ENCODE results near the gene CASKIN1. TPM values are rescaled to one million over a fixed set of nuclear protein-coding genes. Genes with fewer than 3 reads are reported as not detected.

CASKIN1 gene
- total RNA-seq, 2 donors from 2014 or later: 8.2 to 9.7 TPM

DNA sequence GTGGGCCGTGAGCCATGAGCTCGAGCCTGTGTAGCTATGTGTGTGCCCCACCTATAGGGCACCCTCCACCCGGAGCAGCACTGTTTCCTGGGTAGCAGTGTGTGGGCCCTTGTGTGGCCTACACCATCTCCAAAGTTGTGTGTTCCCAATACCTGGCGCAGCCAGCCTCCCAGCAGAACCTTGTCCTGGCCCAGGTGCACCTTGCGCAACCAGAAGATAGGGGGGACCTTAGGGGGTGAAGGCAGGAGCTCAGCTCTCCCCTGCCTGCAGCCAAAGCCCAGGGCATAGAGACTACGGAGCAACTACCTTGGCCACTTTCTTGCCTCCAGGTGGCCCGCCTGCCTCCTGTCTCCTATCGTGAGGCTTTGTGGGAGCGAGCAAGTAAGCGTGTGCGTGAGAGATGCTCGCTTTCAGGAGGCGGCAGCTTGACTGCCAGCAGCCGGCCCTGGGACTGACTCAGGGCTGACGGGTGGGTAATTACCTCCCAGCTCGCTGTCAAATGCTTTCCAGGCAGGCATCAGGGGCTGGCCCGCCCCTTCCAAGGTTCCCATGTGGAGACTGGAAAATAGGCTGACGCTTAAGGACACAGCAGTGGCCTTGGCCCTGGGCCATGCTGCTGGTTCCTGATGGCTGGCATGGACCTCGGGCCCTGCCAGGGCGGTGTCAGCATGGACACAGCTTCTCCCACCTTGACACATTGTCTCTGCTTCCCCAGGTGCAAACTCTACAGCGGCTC lies 21.8 kb downstream of the CASKIN1 start:
- Histone ChIP-seq H3K4me1 (ENCODE audit: control insufficient read depth, insufficient read depth, low read length) (no peaks in the 10 kb centered on the region), H3K9ac (ENCODE audit: extremely low read depth, low read length, poor library complexity, severe bottlenecking) (no peak overlapping the region), H3K4me3 (ENCODE audit: low read length) (no peak overlapping the region), H3K27ac (ENCODE audit: low read depth, low read length) (no peak overlapping the region), H3K36me3 (ENCODE audit: control insufficient read depth, insufficient read depth, low read length) (peaks cover 9% of the 10 kb centered on the region), H3K27me3 (ENCODE audit: control insufficient read depth, insufficient read depth, low read length, poor library complexity, severe bottlenecking) (no peaks in the 10 kb centered on the region), H3K9me3 (ENCODE audit: control insufficient read depth, low read length) (no peaks in the 10 kb centered on the region)
- TF ChIP-seq, protein P1, sequence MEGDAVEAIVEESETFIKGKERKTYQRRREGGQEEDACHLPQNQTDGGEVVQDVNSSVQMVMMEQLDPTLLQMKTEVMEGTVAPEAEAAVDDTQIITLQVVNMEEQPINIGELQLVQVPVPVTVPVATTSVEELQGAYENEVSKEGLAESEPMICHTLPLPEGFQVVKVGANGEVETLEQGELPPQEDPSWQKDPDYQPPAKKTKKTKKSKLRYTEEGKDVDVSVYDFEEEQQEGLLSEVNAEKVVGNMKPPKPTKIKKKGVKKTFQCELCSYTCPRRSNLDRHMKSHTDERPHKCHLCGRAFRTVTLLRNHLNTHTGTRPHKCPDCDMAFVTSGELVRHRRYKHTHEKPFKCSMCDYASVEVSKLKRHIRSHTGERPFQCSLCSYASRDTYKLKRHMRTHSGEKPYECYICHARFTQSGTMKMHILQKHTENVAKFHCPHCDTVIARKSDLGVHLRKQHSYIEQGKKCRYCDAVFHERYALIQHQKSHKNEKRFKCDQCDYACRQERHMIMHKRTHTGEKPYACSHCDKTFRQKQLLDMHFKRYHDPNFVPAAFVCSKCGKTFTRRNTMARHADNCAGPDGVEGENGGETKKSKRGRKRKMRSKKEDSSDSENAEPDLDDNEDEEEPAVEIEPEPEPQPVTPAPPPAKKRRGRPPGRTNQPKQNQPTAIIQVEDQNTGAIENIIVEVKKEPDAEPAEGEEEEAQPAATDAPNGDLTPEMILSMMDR (conservative IDR thresholded peaks at IDR 0.05): no peak
- no peaks in the 10 kb centered on the region for H3K27me3 Mint-ChIP-seq (ENCODE audit: insufficient read depth)
- H3K27ac Mint-ChIP-seq: no peak overlapping the region
- H3K4me1 Mint-ChIP-seq: no peaks in the 10 kb centered on the region
- WGBS, 2 experiments (ENCODE audit: insufficient coverage in 1 of 2, insufficient read length in 1 of 2): 95 to 96% methylated on average over 20 to 21 of the region's 21 CpGs
- no peak overlapping the region for H3K4me3 Mint-ChIP-seq
- no peak for DNase-seq
- H3K36me3 Mint-ChIP-seq (ENCODE audit: low read depth): peaks cover 28% of the 10 kb centered on the region
- H3K9me3 Mint-ChIP-seq: no peaks in the 10 kb centered on the region

- no peak overlapping the region for H3K4me3 Mint-ChIP-seq
- no peak overlapping the region for H3K4me3 ChIP-seq (ENCODE audit: low read length)
- H3K9me3 Mint-ChIP-seq: no peaks in the 10 kb centered on the region
- H3K4me1 ChIP-seq (ENCODE audit: control insufficient read depth, insufficient read depth, low read length): no peaks in the 10 kb centered on the region
- H3K4me1 Mint-ChIP-seq: no peaks in the 10 kb centered on the region
- H3K27me3 ChIP-seq (ENCODE audit: control insufficient read depth, insufficient read depth, low read length, poor library complexity, severe bottlenecking): no peaks in the 10 kb centered on the region
- no peaks in the 10 kb centered on the region for H3K27me3 Mint-ChIP-seq (ENCODE audit: insufficient read depth)
- no peak overlapping the region for H3K27ac ChIP-seq (ENCODE audit: low read depth, low read length)
- H3K9me3 ChIP-seq (ENCODE audit: control insufficient read depth, low read length): no peaks in the 10 kb centered on the region
- WGBS, 2 experiments (ENCODE audit: insufficient coverage in 1 of 2, insufficient read length in 1 of 2): 90 to 95% methylated on average over 4 of the region's 4 CpGs
- peaks cover 14% of the 10 kb centered on the region for H3K36me3 ChIP-seq (ENCODE audit: control insufficient read depth, insufficient read depth, low read length)
- DNase-seq: no peak
- H3K27ac Mint-ChIP-seq: no peak overlapping the region
- H3K9ac ChIP-seq (ENCODE audit: extremely low read depth, low read length, poor library complexity, severe bottlenecking): no peak overlapping the region
- peaks cover 28% of the 10 kb centered on the region for H3K36me3 Mint-ChIP-seq (ENCODE audit: low read depth)
- TF ChIP-seq, protein P1 (conservative IDR thresholded peaks at IDR 0.05): no peak
Measured at GRCh38 chr16:2173916-2174315, 22.5 kb downstream of the CASKIN1 start.

- no peak overlapping the region for H3K27ac Mint-ChIP-seq
- no peak overlapping the region for H3K4me3 Mint-ChIP-seq
- WGBS, 2 experiments (ENCODE audit: insufficient coverage in 1 of 2, insufficient read length in 1 of 2): 96 to 100% methylated on average over 3 to 14 of the region's 14 CpGs
- H3K36me3 ChIP-seq (ENCODE audit: control insufficient read depth, insufficient read depth, low read length): peaks cover 19% of the 10 kb centered on the region
- no peaks in the 10 kb centered on the region for H3K4me1 Mint-ChIP-seq
- no peaks in the 10 kb centered on the region for H3K27me3 ChIP-seq (ENCODE audit: control insufficient read depth, insufficient read depth, low read length, poor library complexity, severe bottlenecking)
- no peaks in the 10 kb centered on the region for H3K4me1 ChIP-seq (ENCODE audit: control insufficient read depth, insufficient read depth, low read length)
- no peaks in the 10 kb centered on the region for H3K9me3 Mint-ChIP-seq
- TF ChIP-seq, protein P1 (conservative IDR thresholded peaks at IDR 0.05): no peak
- H3K9ac ChIP-seq (ENCODE audit: extremely low read depth, low read length, poor library complexity, severe bottlenecking): no peak overlapping the region
- H3K27me3 Mint-ChIP-seq (ENCODE audit: insufficient read depth): no peaks in the 10 kb centered on the region
- H3K27ac ChIP-seq (ENCODE audit: low read depth, low read length): no peak overlapping the region
- no peak for DNase-seq
- no peak overlapping the region for H3K4me3 ChIP-seq (ENCODE audit: low read length)
- no peaks in the 10 kb centered on the region for H3K9me3 ChIP-seq (ENCODE audit: control insufficient read depth, low read length)
- H3K36me3 Mint-ChIP-seq (ENCODE audit: low read depth): peaks cover 30% of the 10 kb centered on the region
Measured at GRCh38 chr16:2173366-2173765, 23.0 kb downstream of the CASKIN1 start.
